HepG2 (cell line): ENCODE measurements around the gene MBD3. TPM values are rescaled to one million over a fixed set of nuclear protein-coding genes. Genes with fewer than 3 reads are reported as not detected.

Experiments
- FLYWCH1 ChIP-seq: sonication (generic); formaldehyde crosslinking; IDR thresholded peaks from 2 replicates; pipeline ENCODE4 v1.8.1; 2023; ENCODE audit warnings: mild to moderate bottlenecking, missing genetic modification reagents
- FOXC1 ChIP-seq: sonication (generic); formaldehyde crosslinking; IDR thresholded peaks from 2 replicates; pipeline ENCODE4 v1.8.0; 2022; ENCODE audit warnings: mild to moderate bottlenecking, missing genetic modification reagents, borderline replicate concordance
- GATAD2A ChIP-seq: IDR thresholded peaks from 2 replicates; pipeline ENCODE4 v1.6.1; 2016
- HNRNPLL ChIP-seq: fragments of 200-400 bp; formaldehyde crosslinking; IDR thresholded peaks from 2 replicates; pipeline ENCODE4 v1.6.1; 2017; ENCODE audit warnings: mild to moderate bottlenecking, low read depth, low read length; ENCODE audit not compliant: poor library complexity, severe bottlenecking
- JARID2 ChIP-seq: sonication (generic); formaldehyde crosslinking; IDR thresholded peaks from 2 replicates; pipeline ENCODE4 v1.8.1; 2023; ENCODE audit warnings: missing genetic modification reagents, inconsistent platforms; ENCODE audit not compliant: insufficient replicate concordance
- MXD4 ChIP-seq: IDR thresholded peaks from 2 replicates; pipeline ENCODE4 v1.6.1; 2016; ENCODE audit warnings: mild to moderate bottlenecking, missing biosample characterization, missing genetic modification reagents
- POGZ ChIP-seq: sonication (generic); formaldehyde crosslinking; IDR thresholded peaks from 2 replicates; pipeline ENCODE4 v1.4.0; 2020; ENCODE audit warnings: mild to moderate bottlenecking, missing genetic modification reagents
- RARG ChIP-seq: sonication (generic); formaldehyde crosslinking; IDR thresholded peaks from 2 replicates; pipeline ENCODE4 v1.4.0; 2020; ENCODE audit warnings: low read depth, mild to moderate bottlenecking, missing genetic modification reagents
- ZBTB3 ChIP-seq: sonication (generic); formaldehyde crosslinking; IDR thresholded peaks from 2 replicates; pipeline ENCODE4 v1.4.0; 2020; ENCODE audit warnings: low read depth, mild to moderate bottlenecking, moderate library complexity, missing genetic modification reagents, borderline replicate concordance
- ZNF10 ChIP-seq: sonication (generic); formaldehyde crosslinking; IDR thresholded peaks from 2 replicates; pipeline ENCODE4 v1.4.0; 2020; ENCODE audit warnings: mild to moderate bottlenecking, low read depth, missing genetic modification reagents, borderline replicate concordance
- ZNF205 ChIP-seq: IDR thresholded peaks from 2 replicates; pipeline ENCODE4 v1.6.1; 2018; ENCODE audit warnings: missing biosample characterization, missing genetic modification reagents
- ZNF530 ChIP-seq: sonication (generic); formaldehyde crosslinking; IDR thresholded peaks from 2 replicates; pipeline ENCODE4 v1.5.0; 2020; ENCODE audit warnings: low read depth, mild to moderate bottlenecking, missing genetic modification reagents
- ZNF569 ChIP-seq: sonication (generic); formaldehyde crosslinking; IDR thresholded peaks from 2 replicates; pipeline ENCODE4 v1.5.0; 2020; ENCODE audit warnings: mild to moderate bottlenecking, missing genetic modification reagents, moderate library complexity, borderline replicate concordance
- ZNF598 ChIP-seq: sonication (generic); formaldehyde crosslinking; IDR thresholded peaks from 2 replicates; pipeline ENCODE4 v1.5.1; 2020; ENCODE audit warnings: mild to moderate bottlenecking, missing genetic modification reagents, borderline replicate concordance
- ZNF652 ChIP-seq: IDR thresholded peaks from 2 replicates; pipeline ENCODE4 v1.6.1; 2016; ENCODE audit warnings: low read depth, borderline replicate concordance
- ZNF782 ChIP-seq: sonication (generic); formaldehyde crosslinking; IDR thresholded peaks from 2 replicates; pipeline ENCODE4 v1.4.0; 2020; ENCODE audit warnings: missing genetic modification reagents, mild to moderate bottlenecking, borderline replicate concordance
- polyA plus RNA-seq, 8 experiments: library from polyadenylated mRNA; depleted of rRNA in 3 of 8; stranded (reverse) in 7 of 8; unstranded in 1 of 8; fragments of >200 nt; fragmentation: Illumina TruSeq in 4 of 8; extraction: Trizol in 4 of 8; gene quantifications; 2 replicates each; pipeline versions ENCODE4 v1.2.1 to v1.2.3, GENCODE V29; 2011 to 2016; ENCODE audit warnings: low read depth in 4 of 8, missing spikeins in 1 of 8, mixed read lengths in 1 of 8; ENCODE audit not compliant: insufficient read depth in 1 of 8
- total RNA-seq, 5 experiments: library from RNA; depleted of rRNA; stranded (reverse); fragments of >200 nt; fragmentation: Illumina TruSeq; extraction: Trizol; gene quantifications; 2 replicates each; pipeline ENCODE4 v1.2.3, GENCODE V29; 2016; ENCODE audit warnings: low read depth in 1 of 5
- TF ChIP-seq, protein P1 (sequence below): sonication (generic); formaldehyde crosslinking; IDR thresholded peaks from 2 replicates; pipeline ENCODE4 v1.5.0; 2020; ENCODE audit warnings: missing genetic modification reagents
- TF ChIP-seq, protein P2 (sequence below): sonication (generic); formaldehyde crosslinking; IDR thresholded peaks from 2 replicates; pipeline ENCODE4 v1.8.1; 2023; ENCODE audit warnings: mild to moderate bottlenecking, missing genetic modification reagents
- TF ChIP-seq, protein P3 (sequence below): sonication (generic); formaldehyde crosslinking; conservative IDR thresholded peaks from 2 replicates; pipeline ENCODE4 v1.4.0; 2020; ENCODE audit warnings: missing genetic modification reagents
- TF ChIP-seq, protein P4 (sequence below): sonication (generic); formaldehyde crosslinking; conservative IDR thresholded peaks from 2 replicates; pipeline ENCODE4 v1.8.1; 2023; ENCODE audit warnings: missing genetic modification reagents
- TF ChIP-seq, protein P5 (sequence below): sonication (generic); formaldehyde crosslinking; IDR thresholded peaks from 2 replicates; pipeline ENCODE4 v1.4.0; 2020; ENCODE audit warnings: missing genetic modification reagents, borderline replicate concordance

MBD3 gene
- total and polyA plus RNA-seq, 2 of the 13 experiments (the other 11 are each of a cell fraction or from before 2014, with no cell fraction given) = 21.2 to 76.9 TPM

DNA sequence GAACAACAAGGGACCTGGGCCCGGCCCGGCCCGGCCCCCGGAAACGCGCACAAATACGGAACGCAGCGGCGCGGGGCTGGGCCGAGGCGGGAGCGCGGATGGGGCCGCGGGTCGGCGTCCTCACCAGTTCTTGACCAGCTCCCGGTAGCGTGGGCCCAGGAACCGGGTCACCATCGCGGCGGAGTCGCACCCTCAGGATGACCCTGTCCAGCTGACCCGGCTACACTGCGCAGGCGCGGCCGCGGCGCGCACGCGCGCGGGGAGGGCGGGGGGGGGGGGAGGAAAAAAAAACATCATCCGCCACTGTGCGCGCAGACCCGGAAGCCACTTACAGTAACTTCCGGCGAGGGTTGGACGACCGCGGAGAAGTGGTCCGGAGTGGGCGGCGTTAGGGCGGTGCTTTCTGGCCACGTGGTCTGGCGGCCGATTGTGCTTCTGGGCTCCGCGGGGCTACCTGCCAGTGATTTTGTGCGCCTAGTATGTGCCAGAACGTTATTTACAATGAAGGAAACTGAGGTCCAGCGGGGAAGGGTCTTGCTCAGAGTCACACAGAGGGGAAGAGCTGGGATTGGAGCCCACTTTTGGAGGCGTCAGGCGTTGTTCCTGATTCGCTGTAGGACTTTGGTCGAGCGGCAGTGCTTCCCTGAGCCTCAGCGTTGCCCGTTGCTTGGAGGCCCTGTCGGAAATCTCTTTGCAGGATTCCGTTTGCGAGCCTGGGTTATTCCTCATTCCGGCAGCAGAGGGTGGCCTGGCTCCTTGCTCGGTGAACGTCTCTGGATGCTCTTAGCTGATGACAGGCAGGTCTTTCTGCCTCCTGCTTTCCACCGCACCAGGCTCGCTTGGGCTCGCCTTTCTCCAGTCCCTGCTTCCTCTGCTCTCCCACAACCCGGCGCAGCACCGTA is 12.8 kb upstream of the MBD3 start, which contains the start of gene UQCR11 (continued):
- TF ChIP-seq, protein P1, sequence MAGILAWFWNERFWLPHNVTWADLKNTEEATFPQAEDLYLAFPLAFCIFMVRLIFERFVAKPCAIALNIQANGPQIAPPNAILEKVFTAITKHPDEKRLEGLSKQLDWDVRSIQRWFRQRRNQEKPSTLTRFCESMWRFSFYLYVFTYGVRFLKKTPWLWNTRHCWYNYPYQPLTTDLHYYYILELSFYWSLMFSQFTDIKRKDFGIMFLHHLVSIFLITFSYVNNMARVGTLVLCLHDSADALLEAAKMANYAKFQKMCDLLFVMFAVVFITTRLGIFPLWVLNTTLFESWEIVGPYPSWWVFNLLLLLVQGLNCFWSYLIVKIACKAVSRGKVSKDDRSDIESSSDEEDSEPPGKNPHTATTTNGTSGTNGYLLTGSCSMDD = no peak
- TF ChIP-seq, protein P2, sequence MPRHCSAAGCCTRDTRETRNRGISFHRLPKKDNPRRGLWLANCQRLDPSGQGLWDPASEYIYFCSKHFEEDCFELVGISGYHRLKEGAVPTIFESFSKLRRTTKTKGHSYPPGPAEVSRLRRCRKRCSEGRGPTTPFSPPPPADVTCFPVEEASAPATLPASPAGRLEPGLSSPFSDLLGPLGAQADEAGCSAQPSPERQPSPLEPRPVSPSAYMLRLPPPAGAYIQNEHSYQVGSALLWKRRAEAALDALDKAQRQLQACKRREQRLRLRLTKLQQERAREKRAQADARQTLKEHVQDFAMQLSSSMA (CRISPR knock-in tag) = no peak
- TF ChIP-seq MXD4 = peak; percentile 78
- no peak for TF ChIP-seq ZNF569 (CRISPR knock-in tag)
- TF ChIP-seq FLYWCH1 = no peak
- peak; percentile 36; the same call in 1 of the 2 replicates for TF ChIP-seq ZNF205 (CRISPR knock-in tag)
- no peak for TF ChIP-seq ZNF10
- TF ChIP-seq HNRNPLL = peak; percentile 25
- no peak for TF ChIP-seq FOXC1 (CRISPR knock-in tag)
- TF ChIP-seq, protein P3, sequence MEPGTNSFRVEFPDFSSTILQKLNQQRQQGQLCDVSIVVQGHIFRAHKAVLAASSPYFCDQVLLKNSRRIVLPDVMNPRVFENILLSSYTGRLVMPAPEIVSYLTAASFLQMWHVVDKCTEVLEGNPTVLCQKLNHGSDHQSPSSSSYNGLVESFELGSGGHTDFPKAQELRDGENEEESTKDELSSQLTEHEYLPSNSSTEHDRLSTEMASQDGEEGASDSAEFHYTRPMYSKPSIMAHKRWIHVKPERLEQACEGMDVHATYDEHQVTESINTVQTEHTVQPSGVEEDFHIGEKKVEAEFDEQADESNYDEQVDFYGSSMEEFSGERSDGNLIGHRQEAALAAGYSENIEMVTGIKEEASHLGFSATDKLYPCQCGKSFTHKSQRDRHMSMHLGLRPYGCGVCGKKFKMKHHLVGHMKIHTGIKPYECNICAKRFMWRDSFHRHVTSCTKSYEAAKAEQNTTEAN (CRISPR knock-in tag) = peak; percentile 51; the same call in 1 of the 2 replicates
- peak; percentile 34 for TF ChIP-seq JARID2
- TF ChIP-seq ZNF598 (CRISPR knock-in tag) = no peak
- TF ChIP-seq RARG = no peak
- TF ChIP-seq ZNF652 (CRISPR knock-in tag) = 0 out of 2 replicates have a peak, but pooled peaks have one; percentile 10
- no peak for TF ChIP-seq ZNF530 (CRISPR knock-in tag)
- TF ChIP-seq, protein P4, sequence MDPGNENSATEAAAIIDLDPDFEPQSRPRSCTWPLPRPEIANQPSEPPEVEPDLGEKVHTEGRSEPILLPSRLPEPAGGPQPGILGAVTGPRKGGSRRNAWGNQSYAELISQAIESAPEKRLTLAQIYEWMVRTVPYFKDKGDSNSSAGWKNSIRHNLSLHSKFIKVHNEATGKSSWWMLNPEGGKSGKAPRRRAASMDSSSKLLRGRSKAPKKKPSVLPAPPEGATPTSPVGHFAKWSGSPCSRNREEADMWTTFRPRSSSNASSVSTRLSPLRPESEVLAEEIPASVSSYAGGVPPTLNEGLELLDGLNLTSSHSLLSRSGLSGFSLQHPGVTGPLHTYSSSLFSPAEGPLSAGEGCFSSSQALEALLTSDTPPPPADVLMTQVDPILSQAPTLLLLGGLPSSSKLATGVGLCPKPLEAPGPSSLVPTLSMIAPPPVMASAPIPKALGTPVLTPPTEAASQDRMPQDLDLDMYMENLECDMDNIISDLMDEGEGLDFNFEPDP (CRISPR knock-in tag) = 0 out of 2 replicates have a peak, but pooled peaks have one; percentile 79
- no peak for TF ChIP-seq ZBTB3 (CRISPR knock-in tag)
- TF ChIP-seq GATAD2A (CRISPR knock-in tag) = peak; percentile 30; the same call in 1 of the 2 replicates
- TF ChIP-seq POGZ (CRISPR knock-in tag) = no peak
- TF ChIP-seq, protein P5, sequence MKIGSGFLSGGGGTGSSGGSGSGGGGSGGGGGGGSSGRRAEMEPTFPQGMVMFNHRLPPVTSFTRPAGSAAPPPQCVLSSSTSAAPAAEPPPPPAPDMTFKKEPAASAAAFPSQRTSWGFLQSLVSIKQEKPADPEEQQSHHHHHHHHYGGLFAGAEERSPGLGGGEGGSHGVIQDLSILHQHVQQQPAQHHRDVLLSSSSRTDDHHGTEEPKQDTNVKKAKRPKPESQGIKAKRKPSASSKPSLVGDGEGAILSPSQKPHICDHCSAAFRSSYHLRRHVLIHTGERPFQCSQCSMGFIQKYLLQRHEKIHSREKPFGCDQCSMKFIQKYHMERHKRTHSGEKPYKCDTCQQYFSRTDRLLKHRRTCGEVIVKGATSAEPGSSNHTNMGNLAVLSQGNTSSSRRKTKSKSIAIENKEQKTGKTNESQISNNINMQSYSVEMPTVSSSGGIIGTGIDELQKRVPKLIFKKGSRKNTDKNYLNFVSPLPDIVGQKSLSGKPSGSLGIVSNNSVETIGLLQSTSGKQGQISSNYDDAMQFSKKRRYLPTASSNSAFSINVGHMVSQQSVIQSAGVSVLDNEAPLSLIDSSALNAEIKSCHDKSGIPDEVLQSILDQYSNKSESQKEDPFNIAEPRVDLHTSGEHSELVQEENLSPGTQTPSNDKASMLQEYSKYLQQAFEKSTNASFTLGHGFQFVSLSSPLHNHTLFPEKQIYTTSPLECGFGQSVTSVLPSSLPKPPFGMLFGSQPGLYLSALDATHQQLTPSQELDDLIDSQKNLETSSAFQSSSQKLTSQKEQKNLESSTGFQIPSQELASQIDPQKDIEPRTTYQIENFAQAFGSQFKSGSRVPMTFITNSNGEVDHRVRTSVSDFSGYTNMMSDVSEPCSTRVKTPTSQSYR (CRISPR knock-in tag) = no peak
- TF ChIP-seq ZNF782 (CRISPR knock-in tag) = peak; percentile 51; the same call in 1 of the 2 replicates
